Activated T-cell treated with anti-CD3 and anti-CD28 coated beads for 24 hours (primary cell): Measurements from ENCODE around the gene CCL28.

ENCODE experiments used
- DNase-seq: peaks from one replicate; pipeline ENCODE4 v3.0.0-alpha.2; 2020; ENCODE audit warnings: low read depth

CCL28 gene

DNA sequence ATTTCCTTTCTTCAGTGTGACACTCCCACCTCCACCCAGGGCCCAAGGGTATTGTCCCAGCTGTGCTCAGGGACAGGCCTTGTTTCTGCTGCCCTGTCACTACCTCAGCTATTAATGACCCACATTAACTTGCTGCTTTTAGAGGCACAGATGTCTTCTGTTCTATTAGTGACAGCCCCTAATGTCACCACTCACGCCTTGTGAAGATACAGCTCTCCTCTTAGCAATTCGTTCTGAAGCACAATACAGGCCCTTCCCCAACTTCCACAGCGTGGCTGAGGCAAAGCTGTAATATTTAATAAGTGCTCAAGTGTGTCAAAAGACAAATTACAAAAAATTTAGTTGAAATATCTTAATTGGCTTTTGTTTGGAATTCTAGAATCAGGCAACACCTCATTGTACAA is 54.3 kb downstream of the CCL28 start:
- DNase-seq, result no peak

DNA sequence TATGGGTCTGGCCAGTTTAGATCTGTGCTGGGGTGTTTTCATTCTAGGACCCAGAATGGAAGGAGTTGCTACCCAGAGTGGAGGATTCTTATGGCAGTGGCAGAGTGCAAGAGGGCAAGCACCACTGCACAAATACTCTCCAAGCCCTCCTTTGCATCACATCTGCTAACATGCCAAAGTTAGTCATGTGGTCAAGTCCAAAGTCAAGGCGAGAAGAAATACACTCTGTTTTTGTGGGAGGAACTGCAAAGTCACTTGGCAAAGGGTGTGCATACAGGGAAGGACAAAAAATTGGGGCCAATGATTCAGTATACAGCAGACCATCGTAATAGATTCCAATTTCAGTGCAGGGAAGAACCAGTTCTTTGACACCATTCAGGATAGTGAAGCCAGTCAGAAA is 55.1 kb downstream of the CCL28 start:
- no peak for DNase-seq

DNA sequence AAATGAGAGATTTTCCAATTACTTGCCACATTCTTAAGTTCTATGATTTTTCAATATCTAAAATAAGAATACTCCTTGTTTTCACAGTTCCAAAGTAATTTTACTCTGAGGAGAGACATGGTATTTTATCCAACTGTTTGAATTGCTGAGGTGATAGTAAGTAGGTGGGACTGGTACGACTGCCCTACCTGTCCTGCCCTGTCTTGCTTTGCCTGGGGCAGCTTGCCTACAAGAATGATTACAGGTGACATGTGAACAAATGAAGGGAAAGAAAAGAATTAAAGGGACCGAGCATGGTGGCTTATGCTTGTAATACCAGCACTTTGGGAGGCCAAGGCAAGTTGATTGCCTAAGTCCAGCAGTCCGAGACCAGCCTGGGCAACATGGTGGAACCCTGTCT is 57.4 kb downstream of the CCL28 start:
- DNase-seq, result no peak

DNA sequence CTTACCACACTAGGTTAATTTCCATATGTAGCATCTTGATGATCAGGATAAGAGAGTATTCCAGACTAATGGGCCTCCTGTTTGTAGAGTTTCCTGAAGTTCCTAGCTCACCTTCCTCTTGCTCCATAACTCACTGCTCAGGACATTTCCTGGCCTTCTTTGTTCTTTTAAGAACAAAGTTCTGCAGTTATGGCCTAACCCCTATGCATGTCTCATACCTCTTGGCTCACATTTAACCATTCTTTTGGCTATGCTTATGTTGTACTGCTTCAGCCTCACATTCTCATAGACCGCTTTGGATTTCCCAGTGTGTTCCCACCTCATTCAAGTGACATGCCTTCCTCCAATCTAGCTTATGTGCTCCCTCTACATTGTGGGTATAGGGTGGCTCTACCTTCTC is 58.5 kb downstream of the CCL28 start:
- DNase-seq, result no peak

DNA sequence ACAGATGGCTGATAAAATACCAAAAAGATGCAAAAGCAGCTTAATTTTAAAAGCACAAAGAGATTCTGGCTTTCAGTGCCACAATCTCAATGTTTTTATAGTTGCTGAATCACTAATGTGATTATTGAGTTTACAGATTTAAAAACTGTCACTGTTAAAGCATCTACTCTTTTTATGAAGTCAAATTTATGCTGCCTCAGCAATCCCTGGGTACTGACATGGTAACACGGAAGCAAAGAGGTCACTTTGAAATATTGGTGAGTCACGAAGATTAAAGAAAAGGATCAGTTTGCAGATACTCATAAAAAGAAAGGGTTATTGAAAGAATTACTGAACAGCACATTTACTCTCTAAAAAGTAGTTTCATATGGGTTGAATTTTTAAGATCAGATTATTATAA is 59.3 kb downstream of the CCL28 start:
- no peak for DNase-seq

DNA sequence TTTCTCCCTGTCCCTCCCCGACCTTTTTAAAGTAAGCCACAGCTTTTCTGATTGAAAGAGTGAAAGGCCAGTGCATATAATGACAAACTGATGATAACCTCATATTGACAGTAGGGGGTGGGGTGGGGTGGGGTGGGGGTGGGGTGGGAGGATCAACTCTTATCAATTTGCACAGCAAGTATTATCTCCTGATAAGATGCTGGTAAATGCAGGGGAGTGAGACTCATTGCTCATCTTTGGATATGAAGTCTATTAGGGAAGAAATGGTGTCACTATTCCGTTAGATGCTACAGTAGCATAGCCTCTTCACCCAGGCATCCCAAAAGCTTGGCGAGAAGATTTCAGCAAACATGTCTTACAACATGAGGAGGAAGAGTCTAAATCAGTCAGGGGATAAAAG is 60.1 kb downstream of the CCL28 start:
- DNase-seq, result no peak

DNA sequence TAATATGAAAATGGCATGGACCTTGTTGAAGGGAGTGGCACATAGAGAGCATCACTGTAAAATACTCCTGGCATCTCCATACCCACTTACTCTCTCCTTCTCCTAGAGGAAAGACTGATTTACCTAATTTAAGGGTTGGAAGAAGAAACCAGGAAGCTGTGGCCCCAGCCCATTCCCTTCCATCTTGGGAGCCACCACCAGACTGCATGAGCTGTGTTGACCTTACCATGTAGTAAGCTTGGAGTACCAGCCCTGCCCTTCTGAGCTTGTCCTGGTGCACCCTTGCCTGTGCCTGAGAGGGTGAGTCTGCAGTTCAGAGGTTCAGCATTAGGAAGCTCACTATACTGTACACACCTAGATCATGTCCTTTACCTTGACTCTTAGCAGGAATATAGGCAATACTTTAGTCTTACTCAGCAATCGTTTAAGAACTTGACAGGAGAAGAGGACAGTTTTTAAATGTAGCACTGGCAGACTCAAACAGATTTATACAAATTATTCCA is 63.3 kb downstream of the CCL28 start:
- DNase-seq, result no peak

DNA sequence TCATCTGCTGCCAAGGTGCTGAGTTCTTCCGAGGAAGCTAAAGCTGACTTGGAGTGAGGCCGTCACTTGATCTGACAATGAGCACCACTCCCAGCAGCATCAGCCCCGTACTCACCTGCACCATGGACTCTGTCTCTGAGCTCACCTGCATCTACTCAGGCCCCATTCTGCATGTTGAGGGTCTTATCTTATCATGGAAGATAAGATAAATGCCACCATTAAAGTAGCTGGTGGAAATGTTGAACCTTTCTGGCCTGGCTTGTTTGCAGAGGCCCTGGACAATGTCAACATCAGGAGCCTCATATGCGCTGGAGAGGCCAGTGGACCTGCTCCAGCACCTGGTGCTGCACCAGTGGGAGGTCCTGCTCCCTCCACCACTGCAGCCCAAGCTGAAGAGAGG is 64.0 kb downstream of the CCL28 start:
- DNase-seq, result no peak

DNA sequence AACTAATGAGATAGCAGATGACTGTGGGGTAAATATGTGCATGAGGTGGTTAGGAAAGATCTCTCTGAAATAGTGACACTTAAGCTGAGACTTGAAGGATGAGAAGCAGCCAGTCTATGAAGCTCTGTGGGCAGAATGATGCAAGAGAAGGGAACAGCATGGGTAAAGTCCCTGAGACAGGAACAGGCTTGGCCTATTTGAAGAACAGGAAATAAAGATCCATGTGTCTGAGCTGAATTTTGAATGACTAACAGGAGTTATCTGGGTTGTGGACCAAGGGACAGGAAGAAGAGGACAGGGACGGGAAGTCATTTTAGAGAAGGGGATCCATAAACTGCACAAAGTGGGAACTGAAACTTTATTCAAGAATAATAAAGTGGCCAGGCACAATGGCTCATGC is 73.3 kb downstream of the CCL28 start:
- no peak for DNase-seq

DNA sequence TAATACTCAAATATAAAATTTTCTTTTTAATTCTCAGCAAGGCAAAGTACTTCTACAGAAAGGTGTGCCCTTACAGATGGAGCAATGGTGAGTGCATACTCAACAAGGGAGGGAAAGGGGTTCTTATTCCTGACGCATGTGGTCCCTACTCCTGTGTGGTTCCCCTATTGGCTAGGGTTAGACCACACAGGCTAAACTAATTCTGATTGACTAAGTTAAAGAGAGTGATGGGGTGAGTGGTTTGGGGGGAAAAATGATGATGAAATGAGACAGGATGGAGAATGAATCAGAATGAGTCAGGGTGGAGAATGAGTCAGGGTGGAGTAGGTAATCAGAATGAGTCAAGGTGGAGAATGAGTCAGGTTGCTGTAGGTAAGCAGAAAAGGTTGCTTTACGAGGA is 76.0 kb downstream of the CCL28 start:
- no peak for DNase-seq

DNA sequence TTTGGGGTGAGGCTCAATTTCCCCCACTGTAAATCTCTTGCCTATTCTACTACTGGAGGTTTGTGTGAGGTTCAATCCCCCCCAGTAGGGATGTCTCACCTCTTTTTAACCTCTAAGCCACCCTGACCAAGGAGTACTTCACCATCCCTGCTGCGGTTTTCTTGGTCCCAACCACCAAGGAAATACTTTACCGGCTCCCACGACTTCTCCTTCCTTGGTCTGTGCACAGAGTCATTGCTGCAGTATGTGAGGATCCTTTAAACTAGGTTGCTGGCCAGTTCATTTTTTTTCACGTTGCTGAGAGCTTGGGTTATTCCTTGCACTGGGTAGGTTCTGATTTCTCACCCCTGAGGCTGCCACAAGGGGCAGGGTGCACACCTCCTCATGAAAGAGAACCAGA is 76.5 kb downstream of the CCL28 start:
- DNase-seq, result no peak

DNA sequence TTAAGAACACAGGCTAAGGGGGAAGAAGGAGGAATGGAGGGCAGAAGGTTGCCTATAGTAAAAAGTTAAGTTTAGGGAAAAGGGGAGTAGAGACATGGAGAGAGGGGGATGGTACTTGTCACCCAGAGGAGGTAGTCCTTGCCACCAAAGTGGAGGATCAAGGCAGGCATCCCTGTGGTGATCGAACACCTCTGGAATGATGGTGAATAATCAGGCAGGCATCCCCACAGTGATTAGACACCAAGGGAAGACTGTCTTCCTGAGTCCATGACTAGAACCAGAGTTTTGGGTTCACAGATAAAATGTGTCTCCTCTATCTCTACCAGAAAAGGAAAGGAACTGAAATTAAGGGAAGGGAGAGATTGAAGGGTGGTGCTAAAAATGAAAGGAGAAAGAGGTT is 79.8 kb downstream of the CCL28 start:
- no peak for DNase-seq
